IPS DF 4.7 (cell line): ENCODE results near the gene HOOK2.

ENCODE experiments used
- DNase-seq: peaks from one replicate; pipeline ENCODE4 v3.0.0-alpha.2; 2013; ENCODE audit warnings: low spot score; ENCODE audit errors: extremely low read depth

Gene HOOK2

GRCh38 chr19:12782424-12783290 lies 7.3 kb upstream of the HOOK2 start:
- DNase-seq: no peak

GRCh38 chr19:12782174-12782423 lies 6.7 kb upstream of the HOOK2 start:
- DNase-seq: no peak

- DNase-seq: no peak
Measured at GRCh38 chr19:12779162-12779993, 4.0 kb upstream of the HOOK2 start.

- DNase-seq: no peak
Measured at GRCh38 chr19:12778905-12779161, 3.5 kb upstream of the HOOK2 start.

GRCh38 chr19:12778017-12778904 lies 2.9 kb upstream of the HOOK2 start:
- DNase-seq: no peak

- no peak for DNase-seq
Measured at GRCh38 chr19:12777217-12778016, 2.1 kb upstream of the HOOK2 start.

- no peak for DNase-seq
Measured at GRCh38 chr19:12773571-12773970, 1.8 kb downstream of the HOOK2 start.

GRCh38 chr19:12772323-12772722 lies 3.0 kb downstream of the HOOK2 start:
- DNase-seq: no peak

GRCh38 chr19:12770922-12771321 lies 4.4 kb downstream of the HOOK2 start:
- no peak for DNase-seq

- DNase-seq: no peak
Measured at GRCh38 chr19:12769689-12770088, 5.7 kb downstream of the HOOK2 start.

- DNase-seq: no peak
Measured at GRCh38 chr19:12767666-12768065, 7.7 kb downstream of the HOOK2 start.

GRCh38 chr19:12767150-12767549 lies 8.2 kb downstream of the HOOK2 start:
- DNase-seq: no peak

- no peak for DNase-seq
Measured at GRCh38 chr19:12766051-12766521, 9.3 kb downstream of the HOOK2 start.

GRCh38 chr19:12764698-12765097 lies 10.7 kb downstream of the HOOK2 start:
- DNase-seq: no peak

- DNase-seq: no peak
Measured at GRCh38 chr19:12763100-12763499, 12.3 kb downstream of the HOOK2 start.

GRCh38 chr19:12759686-12760085 lies 15.7 kb downstream of the HOOK2 start:
- no peak for DNase-seq

GRCh38 chr19:12757544-12758274 lies 17.6 kb downstream of the HOOK2 start:
- DNase-seq: no peak

GRCh38 chr19:12756150-12756883 lies 19.0 kb downstream of the HOOK2 start:
- no peak for DNase-seq

- no peak for DNase-seq
Measured at GRCh38 chr19:12754465-12755196, 20.7 kb downstream of the HOOK2 start.
